Measurements from ENCODE around the gene GMEB2. TPM values are rescaled to one million over a fixed set of nuclear protein-coding genes. Genes with fewer than 3 reads are reported as not detected.

GMEB2 gene
- total RNA-seq, 1 experiment from 2014 or later, result 14.3 TPM

GRCh38 chr20:63639093-63639975, 12.4 kb upstream of the GMEB2 start:
- peaks cover 3% of the 10 kb centered on the region for H3K27me3 Mint-ChIP-seq (ENCODE audit: low read depth)
- no peak for DNase-seq
- no peak overlapping the region for H3K9ac ChIP-seq (ENCODE audit: extremely low read depth, insufficient read length, low read length)
- no peaks in the 10 kb centered on the region for H3K27me3 ChIP-seq (ENCODE audit: insufficient read depth, low read length)
- H3K18ac ChIP-seq (ENCODE audit: insufficient read length, low read depth, low read length), result no peak overlapping the region
- H2BK15ac ChIP-seq (ENCODE audit: low read depth, low read length), result no peak overlapping the region
- H3K79me1 ChIP-seq (ENCODE audit: insufficient read depth, low read depth, low read length, poor library complexity, severe bottlenecking), result no peaks in the 10 kb centered on the region
- H3K56ac ChIP-seq (ENCODE audit: insufficient read length, low read depth, low read length), result no peak overlapping the region
- no CpG with 5 or more reads among the region's 15 CpGs for WGBS (ENCODE audit: extremely low coverage, insufficient read length, low lambda C conversion rate)
- no peak overlapping the region for H3K27ac ChIP-seq (ENCODE audit: insufficient read length, low read depth, low read length)
- no peak overlapping the region for H2AFZ ChIP-seq (ENCODE audit: low read length)
- H3K27ac Mint-ChIP-seq, result peak overlapping the region in 1 of 3 experiments; percentile 92; a peak in 1 of 7 replicates
- H3K4me1 Mint-ChIP-seq, result peaks cover 6 to 15% of the 10 kb centered on the region in 2 experiments
- peaks cover 0 to 3% (median 0%) of the 10 kb centered on the region in 3 experiments; a peak in 2 of 7 replicates for H3K36me3 Mint-ChIP-seq (ENCODE audit: insufficient read depth in 1 of 3, low read depth in 3 of 3)
- H2BK120ac ChIP-seq (ENCODE audit: low read depth, low read length, poor library complexity, severe bottlenecking), result no peak overlapping the region
- no peak overlapping the region for H3K4me2 ChIP-seq (ENCODE audit: insufficient read depth, insufficient read length, low read length)
- H3K4ac ChIP-seq (ENCODE audit: low read depth, low read length), result no peak overlapping the region
- H3K23me2 ChIP-seq (ENCODE audit: insufficient read length, low read depth, low read length, poor library complexity, severe bottlenecking), result peaks cover 7% of the 10 kb centered on the region
- no peak overlapping the region for H4K91ac ChIP-seq (ENCODE audit: insufficient read length, low read depth, low read length)
- no peak overlapping the region for H2BK5ac ChIP-seq (ENCODE audit: insufficient read length, low read length)
- no peak overlapping the region for H3K23ac ChIP-seq (ENCODE audit: insufficient read length, low read depth, low read length)
- H3K14ac ChIP-seq (ENCODE audit: insufficient read depth, low read length), result no peak overlapping the region
- H2BK20ac ChIP-seq (ENCODE audit: low read depth, low read length, poor library complexity, severe bottlenecking), result no peak overlapping the region
- no peak overlapping the region for H3K4me3 Mint-ChIP-seq
- H4K8ac ChIP-seq (replicated peaks; ENCODE audit: insufficient read length, low read depth, low read length), result no peak overlapping the region
- H3K9me3 ChIP-seq (ENCODE audit: control insufficient read depth, low read depth, low read length), result no peaks in the 10 kb centered on the region
- H2AK5ac ChIP-seq (ENCODE audit: insufficient read length, low read length), result no peak overlapping the region
- H4K20me1 ChIP-seq (ENCODE audit: control insufficient read depth, insufficient read depth, insufficient read length), result no peaks in the 10 kb centered on the region
- H3K79me2 ChIP-seq (ENCODE audit: insufficient read depth, low read length), result no peaks in the 10 kb centered on the region
- no peak overlapping the region for H4K5ac ChIP-seq (ENCODE audit: insufficient read length, low read depth, low read length)
- no peak for TF ChIP-seq CTCF (conservative IDR thresholded peaks at IDR 0.05)
- no peak overlapping the region for H2BK12ac ChIP-seq (ENCODE audit: insufficient read length, low read depth, low read length)
- H3K9me3 Mint-ChIP-seq, result no peaks in the 10 kb centered on the region; a peak in 1 of 5 replicates
- no peak overlapping the region for H3T11ph ChIP-seq (ENCODE audit: low read length)
- H3K4me1 ChIP-seq (ENCODE audit: insufficient read depth, low read length), result no peaks in the 10 kb centered on the region
